Measurements from ENCODE around the gene BSDC1.

DNA sequence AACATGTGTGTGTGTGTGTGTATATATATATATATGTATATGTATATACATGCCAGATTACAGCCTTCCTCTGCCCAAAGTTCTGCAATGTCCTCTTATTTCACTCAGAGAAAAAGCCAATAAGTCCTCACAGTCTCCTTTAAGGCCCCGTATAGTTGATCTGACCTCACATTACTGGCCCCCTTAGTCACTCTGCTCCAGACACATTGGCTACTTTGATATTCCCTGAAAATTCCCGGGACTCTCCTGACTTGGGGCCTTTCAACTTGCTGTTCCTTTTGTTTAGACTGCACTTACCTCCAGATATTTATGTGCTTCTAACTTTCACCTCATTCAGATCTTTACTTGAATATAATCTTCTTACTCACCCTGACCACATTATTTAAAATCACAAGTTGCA lies 4.2 kb upstream of the BSDC1 start:
- TF ChIP-seq CTCF (IDR thresholded peaks at IDR 0.05; ENCODE audit: insufficient read depth, low read depth, low read length) (no peak), EZH2 (IDR thresholded peaks at IDR 0.05; ENCODE audit: insufficient read depth, low read length) (no peak)
